ENCODE measurements around the gene VPS13A. TPM values are rescaled to one million over a fixed set of nuclear protein-coding genes. Genes with fewer than 3 reads are reported as not detected.

The VPS13A gene
- total RNA-seq, 1 experiment from 2014 or later = 14.3 TPM

- Mint-ChIP-seq H3K4me3 (ENCODE audit: unreplicated experiment) (no peak overlapping the region), H3K27me3 (ENCODE audit: insufficient read depth, unreplicated experiment) (no peaks in the 10 kb centered on the region), H3K4me1 (ENCODE audit: low read depth, unreplicated experiment) (no peaks in the 10 kb centered on the region), H3K27ac (ENCODE audit: unreplicated experiment) (no peak overlapping the region), H3K36me3 (ENCODE audit: insufficient read depth, unreplicated experiment) (peaks cover 7% of the 10 kb centered on the region), H3K9me3 (ENCODE audit: unreplicated experiment) (no peaks in the 10 kb centered on the region)
- intact Hi-C loops (cut with micrococcal nuclease; ENCODE audit: unreplicated experiment) = loop anchor here (10.0 kb wide), 1 partner anchor 292 kb away; no protein-coding TSS in a partner anchor
- Histone ChIP-seq H3K36me3 (ENCODE audit: control insufficient read depth, insufficient read depth, low read length) (no peaks in the 10 kb centered on the region), H3K4me1 (no peaks in the 10 kb centered on the region), H3K4me3 (ENCODE audit: low read depth, low read length) (no peak overlapping the region), H3K27me3 (replicated peaks; ENCODE audit: control insufficient read depth, insufficient read depth, low read length) (no peaks in the 10 kb centered on the region), H3K9me3 (no peaks in the 10 kb centered on the region)
- no TSS peak for BruUV-seq (replicated peaks)
- TF ChIP-seq CTCF (IDR thresholded peaks at IDR 0.05; ENCODE audit: insufficient read depth in 1 of 2, low read depth in 1 of 2, low read length in 1 of 2, severe bottlenecking in 1 of 2, unreplicated experiment in 1 of 2) = no peak
- CTCF ChIA-PET = no interaction called here
- DNase-seq = no peak
- POLR2A ChIA-PET = no interaction called here
Observed at GRCh38 chr9:77463151-77463550, 285.8 kb downstream of the VPS13A start.

GRCh38 chr9:77464661-77465060 is 287.3 kb downstream of the VPS13A start:
- POLR2A ChIA-PET = no interaction called here
- CTCF ChIA-PET = no interaction called here
- H3K27ac Mint-ChIP-seq (ENCODE audit: unreplicated experiment) = no peak overlapping the region

GRCh38 chr9:77469515-77470231 is 292.3 kb downstream of the VPS13A start:
- Mint-ChIP-seq H3K9me3 (ENCODE audit: unreplicated experiment) (no peaks in the 10 kb centered on the region), H3K36me3 (ENCODE audit: insufficient read depth, unreplicated experiment) (no peaks in the 10 kb centered on the region), H3K4me3 (ENCODE audit: unreplicated experiment) (no peak overlapping the region), H3K27me3 (ENCODE audit: insufficient read depth, unreplicated experiment) (no peaks in the 10 kb centered on the region), H3K4me1 (ENCODE audit: low read depth, unreplicated experiment) (no peaks in the 10 kb centered on the region), H3K27ac (ENCODE audit: unreplicated experiment) (no peak overlapping the region)
- intact Hi-C loops (cut with micrococcal nuclease; ENCODE audit: unreplicated experiment) = loop anchor here (10.0 kb wide), 1 partner anchor 285 kb away; no protein-coding TSS in a partner anchor
- H3K9me3 ChIP-seq = no peaks in the 10 kb centered on the region
- no peaks in the 10 kb centered on the region for H3K27me3 ChIP-seq (replicated peaks; ENCODE audit: control insufficient read depth, insufficient read depth, low read length)
- no TSS peak for BruUV-seq (replicated peaks)
- POLR2A ChIA-PET = no interaction called here
- H3K4me1 ChIP-seq = no peaks in the 10 kb centered on the region
- H3K4me3 ChIP-seq (ENCODE audit: low read depth, low read length) = no peak overlapping the region
- CTCF ChIA-PET = no interaction called here
- H3K36me3 ChIP-seq (ENCODE audit: control insufficient read depth, insufficient read depth, low read length) = no peaks in the 10 kb centered on the region
- DNase-seq = no peak
- TF ChIP-seq CTCF (IDR thresholded peaks at IDR 0.05; ENCODE audit: insufficient read depth in 1 of 2, low read depth in 1 of 2, low read length in 1 of 2, severe bottlenecking in 1 of 2, unreplicated experiment in 1 of 2) = no peak

More at GRCh38 chr9:77464661-77465060, 287.3 kb downstream of the VPS13A start:
- Histone ChIP-seq H3K9me3 (no peaks in the 10 kb centered on the region), H3K4me1 (no peaks in the 10 kb centered on the region), H3K36me3 (ENCODE audit: control insufficient read depth, insufficient read depth, low read length) (no peaks in the 10 kb centered on the region), H3K27me3 (replicated peaks; ENCODE audit: control insufficient read depth, insufficient read depth, low read length) (no peaks in the 10 kb centered on the region), H3K4me3 (ENCODE audit: low read depth, low read length) (no peak overlapping the region)
- Mint-ChIP-seq H3K4me3 (ENCODE audit: unreplicated experiment) (no peak overlapping the region), H3K36me3 (ENCODE audit: insufficient read depth, unreplicated experiment) (peaks cover 4% of the 10 kb centered on the region), H3K27me3 (ENCODE audit: insufficient read depth, unreplicated experiment) (no peaks in the 10 kb centered on the region), H3K9me3 (ENCODE audit: unreplicated experiment) (no peaks in the 10 kb centered on the region), H3K4me1 (ENCODE audit: low read depth, unreplicated experiment) (no peaks in the 10 kb centered on the region)
- no peak for TF ChIP-seq CTCF (IDR thresholded peaks at IDR 0.05; ENCODE audit: insufficient read depth in 1 of 2, low read depth in 1 of 2, low read length in 1 of 2, severe bottlenecking in 1 of 2, unreplicated experiment in 1 of 2)
- no peak for DNase-seq
- no TSS peak for BruUV-seq (replicated peaks)
- intact Hi-C loops (cut with micrococcal nuclease; ENCODE audit: unreplicated experiment) = loop anchor here (10.0 kb wide), 1 partner anchor 290 kb away; no protein-coding TSS in a partner anchor

Other genes starting within 250 kb of the VPS13A start
- gene FOXB2, start 157.9 kb upstream of the VPS13A start, total RNA-seq (2022) = not detected in 2 replicates